ENCODE measurements around the gene MRPL43.

DNA sequence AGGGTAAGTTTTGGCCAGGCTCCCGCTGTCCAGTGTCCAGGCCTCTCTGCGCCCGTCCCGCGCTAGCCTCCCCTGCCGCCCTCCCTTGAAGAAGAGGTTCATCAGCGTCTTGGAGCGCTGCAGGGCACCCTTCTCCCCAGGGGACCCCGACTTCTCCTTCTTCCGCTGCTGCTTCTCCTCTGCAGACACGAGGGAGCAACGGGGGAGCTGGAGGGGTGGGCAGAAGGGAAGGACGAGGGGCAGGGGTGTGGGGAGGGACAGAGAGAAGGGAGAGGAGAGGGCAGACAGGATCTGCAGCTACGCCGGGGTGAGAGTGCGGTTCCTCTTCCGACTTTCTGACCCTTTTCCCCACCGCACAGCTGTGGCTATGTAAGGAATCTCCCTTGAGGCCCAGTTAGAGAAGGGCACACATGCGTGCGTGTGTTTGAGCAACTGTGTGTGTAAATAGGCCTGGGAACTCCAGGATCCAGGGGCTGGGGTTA is 30.9 kb upstream of the MRPL43 start:
- no peak for TF ChIP-seq ARNTL (CRISPR knock-in tag; IDR thresholded peaks at IDR 0.05; ENCODE audit: borderline replicate concordance, low read depth)
- TF ChIP-seq ZFP3 (CRISPR knock-in tag; IDR thresholded peaks at IDR 0.05), result no peak
- no peak for TF ChIP-seq CSDC2 (CRISPR knock-in tag; IDR thresholded peaks at IDR 0.05)
- TF ChIP-seq, protein P1, sequence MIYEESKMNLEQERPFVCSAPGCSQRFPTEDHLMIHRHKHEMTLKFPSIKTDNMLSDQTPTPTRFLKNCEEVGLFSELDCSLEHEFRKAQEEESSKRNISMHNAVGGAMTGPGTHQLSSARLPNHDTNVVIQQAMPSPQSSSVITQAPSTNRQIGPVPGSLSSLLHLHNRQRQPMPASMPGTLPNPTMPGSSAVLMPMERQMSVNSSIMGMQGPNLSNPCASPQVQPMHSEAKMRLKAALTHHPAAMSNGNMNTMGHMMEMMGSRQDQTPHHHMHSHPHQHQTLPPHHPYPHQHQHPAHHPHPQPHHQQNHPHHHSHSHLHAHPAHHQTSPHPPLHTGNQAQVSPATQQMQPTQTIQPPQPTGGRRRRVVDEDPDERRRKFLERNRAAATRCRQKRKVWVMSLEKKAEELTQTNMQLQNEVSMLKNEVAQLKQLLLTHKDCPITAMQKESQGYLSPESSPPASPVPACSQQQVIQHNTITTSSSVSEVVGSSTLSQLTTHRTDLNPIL (CRISPR knock-in tag; IDR thresholded peaks at IDR 0.05; ENCODE audit: low read depth), result no peak
- TF ChIP-seq RARB (CRISPR knock-in tag; IDR thresholded peaks at IDR 0.05), result no peak
- TF ChIP-seq OSR1 (CRISPR knock-in tag; IDR thresholded peaks at IDR 0.05), result no peak
- no peak for TF ChIP-seq ZFP30 (CRISPR knock-in tag; IDR thresholded peaks at IDR 0.05)
